Medulla oblongata (tissue), 1 donor: Measurements from ENCODE around the gene MCC.

Source experiments
- DNase-seq: peaks from one replicate; pipeline ENCODE4 v3.0.0-alpha.2; 2015; ENCODE audit errors: extremely low spot score

Gene MCC

GRCh38 chr5:113223831-113224604 is 264.2 kb downstream of the MCC start:
- no peak for DNase-seq

GRCh38 chr5:113223315-113223714 is 264.9 kb downstream of the MCC start:
- DNase-seq: no peak

GRCh38 chr5:113221294-113222176 is 266.7 kb downstream of the MCC start:
- DNase-seq: no peak

- no peak for DNase-seq
These were observed 268.6 kb downstream of the MCC start for GRCh38 chr5:113219695-113220094.

GRCh38 chr5:113218906-113219517 is 269.2 kb downstream of the MCC start:
- DNase-seq: no peak

GRCh38 chr5:113218200-113218599 is 270.1 kb downstream of the MCC start:
- no peak for DNase-seq

GRCh38 chr5:113217619-113218184 is 270.6 kb downstream of the MCC start:
- no peak for DNase-seq

GRCh38 chr5:113216545-113216944 is 271.7 kb downstream of the MCC start:
- no peak for DNase-seq

GRCh38 chr5:113215401-113216060 is 272.7 kb downstream of the MCC start:
- no peak for DNase-seq

GRCh38 chr5:113214606-113215323 is 273.5 kb downstream of the MCC start:
- no peak for DNase-seq

- peak; percentile 73 for DNase-seq
These were observed 274.5 kb downstream of the MCC start for GRCh38 chr5:113213551-113214425.

GRCh38 chr5:113212244-113212920 is 275.9 kb downstream of the MCC start:
- peak; percentile 54 for DNase-seq

- DNase-seq: no peak
These were observed 278.8 kb downstream of the MCC start for GRCh38 chr5:113209498-113209897.

GRCh38 chr5:113205807-113206206 is 282.4 kb downstream of the MCC start:
- DNase-seq: peak; percentile 49

- no peak for DNase-seq
These were observed 282.9 kb downstream of the MCC start for GRCh38 chr5:113205323-113205722.

GRCh38 chr5:113204525-113205161 is 283.6 kb downstream of the MCC start:
- peak; percentile 64 for DNase-seq

GRCh38 chr5:113203916-113204315 is 284.3 kb downstream of the MCC start:
- DNase-seq: no peak

- no peak for DNase-seq
These were observed 285.2 kb downstream of the MCC start for GRCh38 chr5:113202746-113203716.
